T follicular helper cell (primary cell): Measurements from ENCODE around the gene ANXA6.
A peak's percentile ranks its signal among the peaks of the same experiment; 100 is the strongest.
"Not testable (repeated sequence)": the region's sequence is repeated elsewhere in the genome, so short reads cannot be mapped to it uniquely, and the experiment has no call there.

Experiments used
- DNase-seq: peaks from one replicate; pipeline ENCODE4 v3.0.0-alpha.2; 2020; ENCODE audit warnings: low read depth
- total RNA-seq, 2 experiments: gene quantifications; one replicate each; lab custom pipeline; 2026; lab: John Stamatoyannopoulos, UW

Gene ANXA6
- 124 to 452 reads per million in 2 experiments for total RNA-seq

GRCh38 chr5:151157426-151158286 lies at the start of gene ANXA6:
ANXA6 (minus strand) TSS chr5:151157779; CDS start chr5:151147901, 9,878 bp downstream.
- peak; percentile 50 for DNase-seq

DNA sequence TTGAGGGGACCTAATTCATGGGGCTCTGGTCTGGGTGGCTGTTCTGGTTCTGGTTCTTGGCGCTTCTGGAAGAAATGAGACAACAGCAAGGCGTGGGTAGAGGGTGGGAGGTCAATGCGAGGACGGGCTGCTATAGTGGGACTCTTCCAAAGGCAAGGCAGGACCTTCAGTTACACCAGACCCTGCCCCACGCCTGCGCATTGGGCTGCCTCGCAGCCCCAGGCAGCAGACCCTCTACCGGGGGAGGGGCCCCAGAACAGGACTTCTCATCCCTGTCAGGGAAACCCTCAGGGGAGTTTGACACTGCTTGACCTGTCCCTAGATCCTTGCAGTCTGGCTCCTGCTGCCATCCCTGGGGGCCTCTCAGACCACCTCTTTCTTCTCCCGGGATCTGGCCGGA lies 47.8 kb upstream of the ANXA6 start:
- no peak for DNase-seq

DNA sequence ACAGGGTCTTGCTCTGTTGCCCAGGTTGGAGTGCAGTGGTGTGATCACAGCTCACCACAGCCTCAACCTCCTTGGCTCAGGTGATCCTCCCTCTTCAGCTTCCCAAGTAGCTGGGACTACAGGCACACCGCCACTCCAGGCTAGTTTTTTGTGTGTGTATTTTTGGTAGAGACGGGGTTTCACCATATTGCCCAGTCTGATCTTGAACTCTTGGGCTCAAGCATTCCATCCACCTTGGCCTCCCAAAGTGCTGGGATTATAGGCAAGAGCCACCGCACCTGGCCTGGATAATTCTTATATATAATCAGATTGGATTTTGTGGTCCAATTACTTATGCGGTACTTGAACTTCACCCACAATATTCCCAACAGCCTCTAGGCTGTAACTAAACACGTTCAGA lies 46.5 kb upstream of the ANXA6 start:
- no peak for DNase-seq

GRCh38 chr5:151202381-151203139 lies 45.0 kb upstream of the ANXA6 start:
- DNase-seq, result no peak

GRCh38 chr5:151200913-151201595 lies 43.5 kb upstream of the ANXA6 start:
- DNase-seq, result no peak

- DNase-seq, result no peak
Measured at GRCh38 chr5:151199581-151200185, 42.1 kb upstream of the ANXA6 start.

DNA sequence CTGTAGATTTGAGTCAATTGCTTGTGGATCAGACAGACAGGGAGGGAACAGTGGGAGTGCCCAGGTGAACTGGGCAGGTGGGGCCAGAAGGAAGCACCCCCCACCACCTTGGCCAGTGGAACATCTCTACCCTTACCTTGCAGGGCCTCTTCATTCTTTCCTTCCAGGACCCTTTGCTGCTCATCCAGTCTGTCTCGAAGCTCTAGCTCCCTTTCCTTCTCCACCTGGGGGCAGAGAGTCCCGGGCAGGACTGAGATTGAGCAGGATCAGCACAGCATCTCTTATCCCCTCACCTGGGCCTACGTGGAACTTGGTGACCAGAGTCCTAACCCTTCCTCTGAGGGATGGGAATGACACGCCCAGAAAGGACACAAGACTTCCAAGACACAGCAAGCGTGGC lies 41.3 kb upstream of the ANXA6 start:
- DNase-seq, result no peak

GRCh38 chr5:151197291-151197600 lies 39.7 kb upstream of the ANXA6 start:
- DNase-seq, result not testable (repeated sequence)

DNA sequence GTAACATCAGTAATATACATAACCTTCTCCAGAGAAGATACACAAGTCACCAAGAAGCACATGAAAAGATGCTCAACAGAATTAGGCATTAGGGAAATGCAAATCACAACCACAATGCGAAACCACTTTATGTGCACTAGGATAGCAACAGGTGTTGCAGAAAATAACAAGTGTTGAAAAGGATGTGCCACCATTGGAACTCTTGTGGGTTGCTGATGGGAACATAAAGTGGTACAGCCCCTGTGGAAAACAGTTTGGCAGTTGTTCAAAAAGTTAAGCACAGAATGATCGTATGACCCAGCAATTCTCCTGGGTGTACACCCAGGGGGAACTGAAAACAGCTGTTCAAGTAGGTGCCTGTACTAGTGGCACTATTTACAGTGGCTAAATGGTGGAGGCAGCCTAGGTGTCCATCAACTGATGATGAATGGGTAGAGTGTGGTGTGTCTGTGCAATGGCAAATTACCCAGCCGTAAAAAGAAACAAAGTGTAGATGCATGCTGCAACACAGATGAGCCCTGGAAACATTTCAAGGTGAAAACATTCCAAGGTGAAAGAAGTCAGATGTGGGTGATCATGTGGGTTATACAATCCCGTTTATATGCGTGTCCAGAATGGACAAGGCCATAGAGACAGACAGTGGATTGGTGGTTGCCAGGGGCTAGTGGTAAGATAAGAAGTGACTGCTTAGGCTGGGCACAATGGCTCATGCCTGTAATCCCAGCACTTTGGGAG lies 39.1 kb upstream of the ANXA6 start:
- DNase-seq, result no peak

- DNase-seq, result no peak
Measured at GRCh38 chr5:151195622-151196021, 38.0 kb upstream of the ANXA6 start.

DNA sequence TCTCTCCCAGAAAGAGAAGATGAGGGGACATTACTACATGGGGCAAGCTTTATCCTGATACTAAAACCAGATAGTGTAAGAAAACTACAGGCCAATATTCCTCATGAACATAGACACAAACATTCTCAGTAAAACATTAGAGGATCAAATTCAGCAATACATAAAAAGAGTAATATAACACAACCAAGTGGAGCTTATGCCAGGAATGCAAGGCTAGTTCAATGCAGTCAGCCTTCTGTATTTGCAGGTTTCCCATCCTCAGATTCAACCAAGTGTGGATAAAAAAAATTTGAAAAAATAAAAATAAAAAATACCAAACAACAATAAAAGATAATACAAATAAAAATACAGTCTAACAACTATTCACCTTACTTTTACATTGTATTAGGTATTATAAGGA lies 35.0 kb upstream of the ANXA6 start:
- no peak for DNase-seq

GRCh38 chr5:151191661-151192060 lies 34.1 kb upstream of the ANXA6 start:
- DNase-seq, result no peak

GRCh38 chr5:151189151-151189550 lies 31.6 kb upstream of the ANXA6 start:
- no peak for DNase-seq

DNA sequence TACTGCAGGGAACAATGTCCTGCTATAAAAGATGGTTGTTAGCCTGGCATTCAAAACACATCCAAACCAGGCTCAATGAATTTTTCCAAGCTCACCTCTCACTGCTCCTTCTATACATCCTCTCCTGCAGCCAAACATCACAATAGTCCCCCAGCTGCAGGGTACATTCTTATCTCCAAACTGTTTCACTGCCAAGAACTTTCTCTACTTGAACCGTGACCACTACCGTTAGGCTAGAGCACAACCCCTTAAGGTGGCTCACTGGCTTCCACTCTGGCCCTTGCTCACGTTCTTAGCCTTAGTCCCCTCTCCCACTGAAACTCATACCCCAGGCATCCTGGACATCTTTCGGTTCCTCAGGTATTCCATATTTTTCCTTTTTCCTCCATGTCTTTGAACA lies 29.0 kb upstream of the ANXA6 start:
- no peak for DNase-seq

DNA sequence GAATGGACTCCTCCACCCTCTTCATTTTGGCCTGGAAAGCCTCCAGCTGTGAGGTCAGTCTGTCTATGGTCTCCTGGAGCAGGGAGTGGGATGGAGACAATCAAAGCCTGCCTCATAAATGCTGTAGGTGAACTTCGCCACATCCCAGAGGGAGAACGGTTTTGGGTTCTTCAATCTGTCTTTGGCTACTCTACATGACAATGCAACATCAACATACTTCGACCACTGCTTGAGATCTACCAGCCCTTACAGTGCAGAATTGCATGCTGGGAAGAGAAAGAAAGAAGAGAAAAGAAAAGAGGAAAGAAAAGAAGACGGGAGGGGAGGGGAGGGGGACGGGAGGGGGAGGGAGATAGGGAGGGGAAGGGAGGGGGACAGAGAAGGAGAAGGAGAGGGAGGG lies 28.5 kb upstream of the ANXA6 start:
- DNase-seq, result no peak

DNA sequence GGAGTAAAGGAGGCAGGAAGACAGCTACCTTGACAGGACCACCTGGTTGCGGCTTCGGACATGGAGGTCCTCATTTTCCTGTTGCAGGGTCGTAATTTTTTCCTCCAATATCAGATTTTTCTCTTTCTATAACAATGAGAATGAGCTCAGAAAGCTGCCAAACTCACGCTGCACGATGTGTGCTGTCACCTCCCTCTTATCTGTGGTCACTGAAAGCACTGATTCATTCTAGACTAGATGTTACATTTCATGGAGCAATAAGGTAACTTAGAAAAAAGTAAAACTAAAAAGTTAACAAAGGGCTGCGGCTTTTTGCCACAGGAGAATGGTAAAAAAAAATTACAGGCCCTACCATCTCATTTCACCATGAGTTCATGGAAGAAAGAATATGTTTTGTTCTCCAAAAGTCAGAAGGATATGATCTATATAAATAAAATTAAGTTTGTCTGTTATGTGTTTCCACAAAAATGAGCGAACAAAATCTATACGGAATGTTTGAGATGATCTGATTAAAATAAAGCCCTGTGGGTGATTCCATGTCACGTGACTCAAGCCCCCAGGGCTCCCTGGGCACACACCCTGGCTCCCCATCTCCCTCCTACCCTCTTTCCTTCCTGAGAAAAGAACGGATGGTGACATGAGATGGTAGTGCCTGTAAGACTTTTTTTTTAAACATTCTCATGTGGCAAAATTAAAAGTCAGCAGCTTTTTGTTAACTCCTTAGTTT lies 26.9 kb upstream of the ANXA6 start:
- DNase-seq, result no peak

- DNase-seq, result no peak
Measured at GRCh38 chr5:151183456-151184245, 26.1 kb upstream of the ANXA6 start.

DNA sequence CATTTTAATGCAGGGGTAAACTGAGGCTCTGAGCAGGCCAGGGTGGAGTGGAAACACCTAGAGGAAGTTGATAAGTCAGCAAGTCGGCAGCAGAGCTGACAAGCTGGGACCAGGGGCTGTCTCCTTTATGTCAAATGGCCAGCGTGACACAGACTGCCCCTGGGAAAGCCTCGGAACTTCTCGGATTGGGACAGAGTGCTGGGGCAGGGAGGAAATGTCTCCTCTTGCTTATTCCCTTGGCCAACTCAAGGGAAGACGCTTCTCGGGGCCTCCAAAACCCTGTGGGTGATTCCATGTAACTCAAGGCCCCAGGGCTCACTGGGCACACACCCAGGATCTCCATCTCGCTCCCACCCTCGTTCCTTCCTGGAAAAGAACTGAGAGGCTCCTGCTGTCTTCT lies 25.4 kb upstream of the ANXA6 start:
- no peak for DNase-seq

DNA sequence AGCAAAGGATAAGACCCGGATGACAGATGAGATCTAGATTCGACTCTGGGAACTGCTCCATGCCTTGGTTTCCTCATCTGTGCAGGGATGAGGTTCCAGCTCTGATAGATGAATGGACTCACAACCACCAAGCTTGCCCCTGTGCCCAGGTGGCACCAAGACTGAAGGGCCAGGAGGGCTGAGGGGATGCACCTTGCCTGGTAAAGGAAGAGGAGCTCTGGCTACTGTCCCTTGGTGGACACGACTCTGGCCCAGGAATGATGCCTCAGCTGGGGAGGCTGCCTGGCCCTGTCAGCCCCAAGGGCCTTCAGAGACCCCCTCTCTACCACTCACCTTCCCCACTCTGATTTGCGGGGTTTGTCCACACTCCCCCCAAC lies 24.9 kb upstream of the ANXA6 start:
- DNase-seq, result no peak
